Activated CD4-positive, alpha-beta T cell treated with anti-CD3 and anti-CD28 coated beads, Interleukin-2, amount 50 U/mL, for 24 hours (primary cell): ENCODE results near the gene FLT4.
A peak's percentile ranks its signal among the peaks of the same experiment; 100 is the strongest.
"Not testable (repeated sequence)": the region's sequence is repeated elsewhere in the genome, so short reads cannot be mapped to it uniquely, and the experiment has no call there.

Experiments used
- DNase-seq, 2 donors: peaks; one replicate each; pipeline ENCODE4 v3.0.0-alpha.2; 2020; ENCODE audit warnings: low read depth in 1 of 2, low spot score in 1 of 2

FLT4 gene

DNA sequence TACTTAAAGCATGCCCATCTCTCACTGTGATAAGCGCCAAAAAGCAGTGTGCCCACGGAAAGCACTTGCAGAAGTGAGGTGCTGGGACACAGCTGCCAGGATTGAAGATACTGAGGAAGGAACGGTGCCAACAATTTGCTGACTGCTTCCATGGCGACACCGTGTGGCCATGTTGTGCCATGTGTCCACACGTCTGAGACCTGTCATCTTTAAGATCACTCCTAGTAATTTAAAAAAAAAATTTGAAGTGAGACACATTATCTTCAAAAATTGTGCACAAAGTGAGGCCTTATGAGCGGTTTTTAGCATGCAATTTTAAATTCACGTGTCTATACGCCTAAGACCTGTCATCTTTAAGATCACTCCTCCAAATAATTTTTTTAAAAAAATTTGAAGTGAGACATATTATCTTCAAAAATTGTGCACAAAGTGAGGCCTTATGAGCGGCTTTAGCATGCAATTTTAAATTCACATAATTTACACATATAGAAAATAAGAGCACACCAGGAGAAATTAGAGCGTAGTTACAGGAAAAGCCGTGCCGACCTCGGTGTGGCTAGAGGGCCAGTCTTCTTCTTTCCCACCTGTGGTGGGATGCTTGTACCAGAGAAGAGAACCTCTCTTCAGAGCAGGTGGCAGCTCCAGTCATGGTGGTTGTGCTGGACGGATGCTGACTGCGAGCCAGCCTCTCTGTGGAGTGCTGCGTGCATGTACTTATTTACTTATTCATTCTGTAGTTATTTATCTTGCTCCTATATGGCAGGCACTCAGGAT lies 21.4 kb upstream of the FLT4 start:
- DNase-seq: peak in 1 of 2 donors; percentile 51

DNA sequence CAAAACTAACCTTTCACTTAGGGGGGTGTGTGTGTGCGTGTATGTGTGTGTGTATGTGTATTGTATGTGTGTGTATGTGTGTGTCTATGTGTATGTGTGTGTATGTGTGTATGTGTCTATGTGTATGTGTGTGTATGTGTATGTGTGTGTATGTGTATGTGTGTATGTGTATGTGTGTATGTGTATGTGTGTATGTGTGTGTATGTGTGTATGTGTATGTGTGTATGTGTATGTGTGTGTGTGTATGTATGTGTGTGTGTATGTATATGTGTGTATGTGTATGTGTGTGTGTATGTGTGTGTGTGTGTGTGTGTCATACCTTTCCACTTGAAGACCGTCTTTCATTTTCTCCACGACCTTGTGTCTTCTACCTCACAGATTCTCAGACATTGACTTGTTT lies 20.8 kb upstream of the FLT4 start:
- no peak for DNase-seq

DNA sequence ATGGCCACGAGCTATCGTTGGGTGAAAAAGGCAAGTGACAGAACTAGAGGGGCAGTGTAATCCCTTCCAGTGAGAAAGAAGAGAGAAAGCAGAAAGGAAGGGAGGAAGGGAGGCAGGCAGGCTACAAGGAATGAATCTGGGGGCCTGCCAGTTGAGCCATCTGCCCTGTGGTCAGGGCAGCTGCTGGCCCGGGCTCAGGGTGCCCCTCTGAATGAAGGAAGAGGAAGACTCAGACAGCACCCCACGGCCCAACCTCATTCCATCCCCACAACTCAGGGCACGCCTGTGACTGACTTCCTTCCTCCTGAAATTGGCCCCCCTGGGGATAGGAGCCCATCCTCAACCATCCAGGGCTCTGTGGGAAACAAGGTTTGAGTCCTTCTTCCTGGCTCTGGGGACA lies 20.3 kb upstream of the FLT4 start:
- no peak for DNase-seq

DNA sequence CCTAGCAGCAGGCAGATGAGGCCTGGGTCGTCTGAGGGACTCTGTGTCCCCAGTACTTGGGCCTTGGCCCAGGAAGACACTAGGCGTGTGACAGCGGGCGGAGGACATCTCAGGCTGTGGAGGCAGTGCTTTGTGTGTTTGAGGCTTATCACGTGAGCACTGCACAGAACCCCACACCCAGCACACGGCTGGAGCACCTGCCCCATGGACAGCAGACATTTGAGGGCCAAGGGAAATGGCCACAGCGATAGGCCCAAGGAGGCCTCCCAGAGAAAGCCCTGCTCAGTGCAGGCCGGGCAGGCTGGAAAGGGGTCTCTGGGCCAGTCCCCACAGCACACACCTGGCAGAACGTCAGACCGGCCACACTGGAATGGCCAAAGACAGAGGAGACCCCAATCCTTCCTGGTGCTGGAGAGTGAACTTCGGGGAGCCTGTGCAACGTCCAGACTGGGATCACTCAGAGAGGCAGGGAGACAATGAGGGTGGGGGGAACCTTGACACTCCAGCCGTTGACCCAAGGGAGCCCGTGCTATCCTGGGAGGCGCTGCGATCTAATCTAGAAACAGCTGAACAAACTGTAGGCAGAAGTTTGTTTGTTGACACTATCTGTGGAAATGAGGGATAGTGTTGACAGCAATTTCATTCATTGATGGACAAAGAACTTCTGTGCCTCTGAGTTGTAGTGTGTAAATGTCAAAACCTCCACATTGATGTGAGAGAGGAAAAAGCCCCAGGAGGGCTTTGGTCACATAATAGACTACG lies 19.6 kb upstream of the FLT4 start:
- no peak for DNase-seq

DNA sequence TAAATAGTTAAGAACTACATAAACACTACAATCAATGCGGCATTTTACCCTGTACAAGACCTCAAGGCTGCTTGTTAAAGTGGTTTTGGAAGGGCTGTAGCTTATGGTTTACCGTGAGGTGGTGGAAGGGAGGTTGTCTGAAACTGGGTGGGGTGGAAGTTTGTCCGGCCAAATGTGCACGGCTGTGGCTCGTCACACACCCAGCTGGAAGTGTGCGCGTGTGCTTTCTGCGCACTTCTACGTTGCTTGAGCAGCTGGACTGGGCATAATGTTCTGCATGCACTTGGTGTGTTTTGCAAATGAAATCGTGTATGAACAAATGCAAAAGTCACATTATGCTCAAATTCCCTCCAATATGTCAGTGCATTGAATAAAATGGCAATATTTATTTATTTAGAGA lies 17.4 kb upstream of the FLT4 start:
- DNase-seq: no peak

DNA sequence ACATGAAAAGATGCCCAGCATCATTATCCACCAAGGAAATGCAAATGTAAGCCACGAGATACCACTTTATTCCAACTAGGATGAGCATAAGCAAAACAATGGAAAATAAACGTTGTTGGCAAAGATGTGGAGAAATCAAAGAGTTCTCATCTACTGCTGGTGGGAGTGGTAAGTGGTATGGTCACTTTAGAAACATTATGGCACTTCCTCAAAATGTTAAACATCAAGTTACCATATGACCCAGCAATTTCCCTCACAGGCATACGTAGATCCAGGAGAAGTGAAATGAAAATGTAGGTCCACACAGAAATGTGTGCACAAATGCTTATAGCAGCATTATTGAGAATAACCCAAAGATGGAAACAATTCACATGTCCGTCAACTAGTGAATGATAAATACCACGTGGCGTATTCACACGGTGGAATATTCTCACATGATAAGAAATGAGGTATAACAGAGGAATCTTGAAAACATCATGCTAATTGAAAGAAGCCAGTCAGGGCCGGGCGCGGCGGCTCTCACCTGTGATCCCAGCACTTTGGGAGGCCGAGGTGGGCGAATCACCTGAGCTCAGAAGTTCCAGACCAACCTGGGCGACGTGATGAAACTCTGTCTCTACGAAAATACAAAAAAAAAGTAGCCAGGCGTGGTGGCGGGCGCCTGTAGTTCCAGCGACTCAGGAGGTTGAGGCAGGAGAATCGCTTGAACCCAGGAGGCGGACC lies 16.4 kb upstream of the FLT4 start:
- no peak for DNase-seq

DNA sequence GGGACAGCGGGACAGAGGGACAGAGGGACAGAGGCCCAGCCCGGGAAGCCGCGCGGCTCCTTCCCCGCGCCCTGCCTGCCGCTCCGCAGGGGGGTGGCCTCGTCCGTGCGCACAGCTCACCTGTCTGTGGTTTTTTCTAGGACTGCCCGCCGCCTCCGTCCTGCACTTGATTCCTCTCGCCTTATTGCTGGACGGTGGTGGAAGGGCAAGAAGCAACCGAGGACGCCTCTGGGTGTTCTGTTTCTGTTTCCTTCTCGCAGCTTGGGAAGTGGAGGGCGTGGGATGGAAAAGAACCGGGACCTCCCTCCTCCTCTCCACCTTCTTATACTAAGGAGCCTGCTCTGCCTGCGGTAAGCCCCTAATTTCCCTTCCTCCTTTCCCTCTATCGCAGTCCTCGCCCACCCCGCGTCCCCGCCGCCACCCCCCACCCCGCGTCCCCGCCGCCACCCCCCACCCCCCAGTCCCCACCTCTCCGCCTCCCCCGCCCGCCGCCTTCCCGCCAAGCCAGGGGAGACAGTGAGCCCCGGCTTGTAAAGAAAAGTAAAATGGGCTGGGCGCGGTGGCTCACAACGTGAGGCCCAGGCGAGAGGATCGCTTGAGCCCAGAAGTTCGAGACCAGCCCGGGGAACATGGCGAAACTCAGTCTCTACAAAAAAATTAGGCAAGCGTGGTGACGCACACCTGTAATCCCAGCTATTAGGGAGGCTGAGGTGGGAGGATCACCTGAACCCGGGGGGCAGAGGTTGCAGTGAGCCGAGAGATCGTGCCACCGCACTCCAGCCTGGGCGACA lies 9.6 kb upstream of the FLT4 start:
- no peak for DNase-seq

DNA sequence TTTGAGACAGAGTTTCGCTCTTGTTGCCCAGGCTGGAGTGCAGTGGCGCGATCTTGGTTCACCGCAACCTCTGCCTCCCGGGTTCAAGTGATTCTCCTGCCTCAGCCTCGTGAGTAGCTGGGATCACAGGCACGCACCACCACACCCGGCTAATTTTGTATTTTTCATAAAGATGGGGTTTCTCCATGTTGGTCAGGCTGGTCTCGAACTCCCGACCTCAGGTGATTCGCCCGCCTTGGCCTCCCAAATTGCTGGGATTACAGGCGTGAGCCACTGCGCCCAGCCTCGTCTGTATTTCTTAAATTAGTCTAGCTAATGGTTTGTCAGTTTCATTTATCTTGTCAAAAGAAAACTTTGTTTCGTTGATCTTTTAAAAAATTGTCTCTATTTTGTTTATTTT lies 5.8 kb upstream of the FLT4 start:
- DNase-seq: not testable (repeated sequence)

DNA sequence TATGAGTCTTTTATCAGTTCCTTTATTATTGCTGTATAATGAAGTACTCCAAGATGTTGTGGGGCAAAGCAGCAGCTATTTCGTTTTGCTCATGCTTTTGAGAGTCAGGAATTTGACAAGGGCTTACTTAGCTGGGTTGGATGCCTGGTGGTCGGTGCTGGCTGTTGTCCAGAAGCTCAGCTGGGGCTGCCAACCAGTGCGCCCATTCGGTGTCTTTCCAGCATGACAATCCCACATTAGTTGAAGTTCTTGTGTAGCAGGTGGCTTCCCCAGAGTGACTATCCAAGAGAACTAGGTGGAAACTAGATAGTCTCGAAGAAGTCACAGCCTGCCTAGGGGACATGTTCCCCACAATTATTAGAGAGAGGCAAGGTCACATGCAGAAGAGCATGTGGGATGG lies 3.4 kb upstream of the FLT4 start:
- DNase-seq: no peak

DNA sequence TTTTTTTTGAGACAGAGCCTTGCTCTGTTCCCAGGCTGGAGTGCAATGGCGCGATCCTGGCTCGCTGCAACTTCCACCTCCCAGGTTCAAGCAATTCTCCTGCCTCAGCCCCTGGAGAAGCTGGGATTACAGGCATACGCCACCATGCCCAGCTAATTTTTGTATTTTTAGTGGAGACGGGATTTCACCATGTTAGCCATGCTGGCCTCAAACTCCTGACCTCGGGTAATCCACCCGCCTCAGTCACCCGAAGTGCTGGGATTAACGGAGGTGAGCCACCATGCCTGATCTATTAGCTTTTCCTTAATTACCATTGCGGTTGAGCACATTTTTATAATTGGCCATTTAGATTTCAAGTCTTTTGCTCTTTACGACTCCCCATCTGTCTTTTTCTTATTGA lies 2.9 kb upstream of the FLT4 start:
- DNase-seq: no peak

DNA sequence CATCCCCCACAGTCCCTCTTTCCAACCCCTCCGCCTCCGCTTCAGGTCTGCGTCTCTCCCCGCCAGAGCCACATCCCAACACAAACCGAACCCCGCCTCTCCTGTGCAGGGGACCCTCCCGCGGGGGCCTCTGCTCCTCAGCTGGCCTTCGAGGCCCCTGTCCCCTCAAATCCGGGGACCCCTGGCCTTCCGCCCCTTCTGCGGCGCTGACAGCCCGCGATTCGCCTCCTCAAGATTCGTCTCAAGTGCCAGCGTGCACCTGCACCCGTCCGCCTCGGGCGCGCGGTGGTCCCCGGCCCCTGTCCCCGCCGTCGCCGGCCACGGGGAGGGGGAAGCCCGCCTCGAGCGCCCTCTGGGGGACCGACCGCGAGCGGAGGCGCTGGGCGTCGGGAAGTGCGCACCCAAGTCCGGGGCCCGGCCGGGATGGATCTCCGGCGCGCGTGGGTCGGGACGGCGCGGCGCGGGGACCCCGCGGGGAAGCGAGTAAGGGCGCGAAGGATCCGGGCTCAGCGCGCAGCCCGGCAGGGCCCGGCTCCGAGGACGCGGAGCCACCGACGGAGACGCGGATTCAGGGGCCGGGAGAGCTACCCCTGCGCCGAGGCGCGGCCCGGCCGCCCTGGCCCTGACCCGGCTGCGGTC lies 623 bp downstream of the FLT4 start:
- DNase-seq: no peak

DNA sequence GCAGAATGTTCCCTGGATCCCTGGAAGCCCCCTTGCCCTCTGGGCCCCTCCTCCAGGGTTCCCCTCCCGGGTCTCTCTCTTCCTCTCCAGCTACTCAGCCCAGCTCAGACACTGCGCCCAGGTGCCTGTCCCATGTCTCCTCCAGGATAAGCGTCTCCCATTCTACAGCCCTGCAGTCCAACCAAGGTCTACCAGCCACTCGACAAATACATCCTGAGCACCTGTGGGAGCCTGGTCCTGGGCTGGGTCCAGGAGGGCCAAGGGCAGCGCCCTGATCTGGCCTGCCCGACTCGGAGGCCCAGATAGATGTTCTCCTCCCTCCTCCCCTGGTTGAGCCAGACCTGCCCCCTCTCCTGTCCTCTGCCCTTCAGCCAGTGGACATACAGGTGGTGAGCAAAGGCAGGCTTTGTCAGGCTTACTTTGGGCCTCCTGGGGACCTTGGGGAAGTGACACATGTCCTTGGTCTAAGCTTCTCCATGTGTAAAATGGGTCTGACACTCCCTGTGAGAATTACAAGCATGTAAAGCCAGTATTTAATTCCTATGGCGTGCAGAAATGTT lies 1.4 kb downstream of the FLT4 start:
- no peak for DNase-seq

DNA sequence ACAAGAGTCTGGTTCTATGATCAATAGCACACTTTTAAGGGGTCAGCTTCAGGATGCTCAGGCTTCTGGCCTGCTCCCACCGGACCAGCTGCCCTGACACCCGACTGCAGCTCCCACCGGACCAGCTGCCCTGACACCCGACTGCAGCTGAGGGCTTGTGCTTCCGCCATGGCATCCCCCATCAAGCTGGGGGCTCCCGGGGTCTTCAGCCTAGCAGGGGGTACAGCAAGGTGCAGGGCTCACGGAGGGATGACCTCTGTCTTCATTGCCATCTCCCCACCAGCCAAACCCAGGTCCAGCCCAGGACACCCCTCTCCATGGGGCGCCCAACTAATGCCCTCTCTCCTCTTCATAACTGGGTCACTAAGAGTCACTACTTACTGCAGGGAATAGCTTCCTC lies 1.9 kb downstream of the FLT4 start:
- DNase-seq: no peak

DNA sequence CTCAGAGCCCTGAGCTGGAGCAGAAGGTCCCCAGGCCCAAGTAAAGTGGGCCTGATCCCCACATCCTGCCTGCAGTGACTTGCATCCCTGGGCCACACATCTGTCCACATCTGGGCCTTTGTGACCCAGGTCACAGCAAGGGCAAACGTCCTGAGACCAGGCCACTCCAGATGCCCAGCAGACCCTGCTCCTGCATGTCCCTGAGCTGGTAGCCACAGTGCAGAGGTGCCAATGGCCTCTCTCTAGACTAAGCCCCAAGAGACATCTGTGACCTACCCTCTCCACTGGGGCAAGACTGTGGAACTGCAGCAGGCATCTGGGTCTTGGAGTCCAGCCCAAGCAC lies 2.5 kb downstream of the FLT4 start:
- DNase-seq: no peak

DNA sequence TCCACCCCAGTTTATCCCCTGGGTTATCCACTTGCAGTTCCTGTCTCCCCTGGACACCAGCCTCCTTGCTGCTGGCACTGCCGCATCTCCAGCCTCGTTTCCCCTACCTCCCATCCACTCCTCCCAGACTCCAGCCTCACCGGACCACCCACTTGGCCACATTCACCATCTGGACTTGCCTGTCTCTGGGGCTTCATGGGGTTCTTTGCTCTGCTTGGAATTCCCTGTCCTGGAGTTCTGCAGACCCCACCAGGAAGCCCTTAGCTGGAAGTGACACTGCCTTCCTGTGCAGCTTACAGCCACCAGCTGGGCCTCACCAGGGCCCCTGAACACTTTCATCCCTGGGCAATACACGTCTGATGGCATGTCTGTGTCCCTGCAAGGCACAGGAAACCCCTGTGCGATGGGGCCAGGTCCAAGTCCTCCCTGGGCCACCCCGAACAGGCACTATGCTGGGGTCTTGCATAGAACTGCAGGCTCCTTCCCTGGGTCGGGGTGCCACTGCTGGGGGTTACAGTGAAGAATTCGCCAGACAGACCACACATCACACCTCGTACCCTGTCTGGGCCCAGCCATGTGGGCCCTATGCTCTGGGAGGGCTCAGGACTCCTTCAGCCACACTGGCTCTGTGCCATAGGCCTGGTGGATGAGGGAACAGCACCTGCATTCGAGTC lies 3.0 kb downstream of the FLT4 start:
- no peak for DNase-seq

DNA sequence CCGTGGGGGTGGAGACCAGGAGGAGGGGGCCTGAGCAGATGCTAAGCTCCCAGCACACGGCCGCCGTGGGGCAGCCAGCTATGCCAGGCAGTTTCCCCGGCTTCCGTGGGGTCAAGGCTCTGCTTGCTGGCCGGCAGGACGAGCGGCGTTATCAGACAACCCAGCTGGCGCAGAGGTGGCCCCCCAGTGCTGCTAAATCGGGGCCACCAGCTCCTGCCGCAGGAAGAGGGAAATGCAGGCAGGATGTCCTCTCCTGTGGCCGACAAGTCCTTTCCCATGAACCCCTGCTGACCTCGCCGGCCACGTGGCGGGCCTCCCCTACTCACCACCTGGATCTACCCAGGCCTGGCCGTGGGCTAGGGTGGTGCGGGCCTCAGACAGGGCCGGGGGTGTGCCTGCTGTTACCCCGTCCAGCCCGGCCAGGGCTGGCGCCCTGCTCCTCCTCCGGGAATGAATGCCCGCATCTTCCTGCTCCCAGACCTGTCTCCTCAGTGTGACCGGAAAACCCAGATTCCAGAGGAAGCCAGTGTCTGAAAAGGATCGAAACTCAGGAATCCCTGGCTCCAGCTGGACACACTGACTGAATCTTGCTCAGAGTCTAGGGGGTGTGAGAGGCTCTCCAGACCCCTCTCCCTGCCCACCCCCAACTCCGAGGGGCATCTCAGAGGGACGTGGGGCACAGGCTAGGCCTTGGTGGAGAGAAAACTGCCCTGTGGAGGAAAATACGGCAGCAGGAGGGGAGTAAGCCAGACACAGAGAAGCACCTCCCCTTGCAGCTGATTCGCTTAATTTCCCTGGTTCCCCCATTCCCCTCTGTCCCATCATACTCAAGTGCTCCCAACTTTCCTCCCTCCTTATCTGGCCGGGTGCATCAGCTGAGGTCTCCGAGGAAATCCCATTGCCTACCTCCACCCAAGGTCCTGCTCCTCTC lies 3.9 kb downstream of the FLT4 start:
- no peak for DNase-seq

DNA sequence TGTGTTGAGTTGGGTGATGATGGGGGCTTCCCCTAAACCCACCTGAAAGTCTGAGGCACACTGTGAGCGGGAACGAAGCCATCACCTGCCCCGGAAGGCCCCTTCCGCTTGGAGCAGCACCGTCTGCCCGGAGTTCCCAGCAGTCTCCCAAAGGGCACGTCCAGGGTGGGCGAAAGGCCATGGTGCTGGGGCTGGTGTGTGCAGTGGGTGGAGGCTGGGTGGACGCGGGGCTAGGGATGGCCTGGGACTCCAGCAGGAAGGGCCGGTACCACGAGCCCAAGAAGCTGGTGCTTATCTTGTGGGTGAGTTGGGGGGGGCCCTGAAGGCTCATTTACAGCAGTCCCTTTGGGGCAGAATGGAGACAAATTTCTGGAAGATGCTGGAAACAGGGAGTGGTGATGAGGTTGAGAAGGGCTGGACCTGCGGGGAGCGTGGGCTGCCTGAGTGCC lies 4.6 kb downstream of the FLT4 start:
- DNase-seq: no peak

DNA sequence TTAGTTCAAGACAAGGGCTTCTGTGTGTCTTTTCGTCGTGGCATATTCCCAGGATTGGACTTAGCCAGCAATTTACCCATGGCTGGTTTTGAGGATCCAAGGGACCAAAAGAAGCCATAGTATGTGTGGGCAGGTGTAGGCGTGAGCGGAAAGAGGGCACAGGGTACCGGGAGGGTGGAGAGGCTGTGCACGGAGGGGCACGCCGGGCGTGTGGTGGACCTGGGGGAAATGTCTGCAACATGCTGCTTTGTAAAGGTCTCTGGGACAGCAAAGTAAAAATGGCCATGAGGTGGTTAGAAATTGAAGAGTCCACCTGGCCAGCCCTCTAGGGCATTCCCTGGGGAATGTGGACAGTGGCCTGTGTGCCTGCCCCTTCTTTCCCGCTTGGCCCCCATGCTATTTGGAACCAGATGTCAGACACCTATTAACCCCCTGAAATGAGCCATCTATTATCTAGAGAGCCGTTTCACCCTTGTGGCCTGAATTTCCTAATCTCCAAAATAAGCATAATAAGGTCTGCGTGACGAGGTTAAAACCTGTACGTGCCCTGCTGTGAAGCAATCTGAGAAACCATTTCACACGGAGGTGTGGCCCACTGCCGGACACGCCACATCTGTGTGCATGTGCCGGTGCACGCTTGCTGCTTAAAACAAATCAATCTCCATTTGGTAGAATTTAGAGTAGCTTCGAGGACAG lies 5.1 kb downstream of the FLT4 start:
- no peak for DNase-seq
